ENCODE measurements around the gene ADRA2A.

GRCh38 chr10:111037858-111038257 is 39.0 kb upstream of the ADRA2A start:
- TF ChIP-seq CTCF (IDR thresholded peaks at IDR 0.05) (no peak), POLR2AphosphoS5 (IDR thresholded peaks at IDR 0.05) (no peak)
